NCI-H1105 (cell line): ENCODE data around the gene BCAS3.

Experiments used
- DNase-seq: peaks from one replicate; lab custom pipeline; 2025; lab: John Stamatoyannopoulos, UW

BCAS3 gene

DNA sequence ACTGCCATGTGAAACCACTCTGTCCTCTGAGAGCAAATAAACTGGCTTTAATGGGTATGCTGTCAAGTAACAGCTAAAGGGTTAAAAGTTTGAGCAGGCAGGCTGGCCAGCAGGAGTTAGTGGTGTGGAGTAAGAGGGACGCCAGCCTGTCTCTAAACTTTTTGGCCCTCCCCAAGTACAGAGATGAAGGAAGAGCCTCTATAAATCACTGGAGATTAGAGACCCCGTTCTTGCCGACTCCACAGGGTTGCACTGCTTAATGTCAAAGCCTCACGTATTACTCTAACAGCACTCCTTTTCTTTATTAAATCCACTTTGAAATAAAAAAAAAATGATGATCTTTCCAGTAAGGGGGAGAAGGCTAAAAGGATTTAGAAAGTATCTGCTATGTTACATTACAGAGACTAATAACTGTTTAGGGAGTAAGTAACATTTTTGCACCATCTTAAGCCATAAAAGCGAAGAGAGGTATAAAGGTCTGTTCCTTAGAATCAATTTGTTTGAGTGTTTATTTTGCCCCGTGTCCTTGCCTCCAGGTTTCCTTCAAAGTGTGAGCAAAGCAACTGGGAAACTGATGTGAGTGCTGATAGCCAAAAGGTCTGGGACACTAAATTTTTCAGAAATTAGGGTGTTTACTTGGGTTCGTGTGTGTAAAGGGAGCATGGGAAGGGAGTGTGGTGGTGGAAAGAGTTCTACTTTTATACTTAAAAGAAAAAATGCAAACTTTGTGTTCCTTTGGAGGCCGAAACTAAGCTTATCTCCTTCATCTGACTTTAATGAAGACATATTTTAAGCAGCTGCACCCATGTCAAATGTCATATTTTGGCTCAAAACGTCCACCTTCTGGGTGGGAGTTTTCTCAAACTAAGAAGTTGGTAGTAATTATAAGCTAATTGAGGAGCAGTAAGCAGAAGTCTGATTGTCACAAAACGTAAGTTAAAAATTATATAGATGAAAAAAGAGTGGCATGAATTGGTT, 612.0 kb downstream of the BCAS3 start:
- DNase-seq, result no peak

- no peak for DNase-seq
These were observed 614.0 kb downstream of the BCAS3 start for GRCh38 chr17:61291451-61292285.

GRCh38 chr17:61294286-61294685, 616.6 kb downstream of the BCAS3 start:
- no peak for DNase-seq

GRCh38 chr17:61294777-61295176, 617.1 kb downstream of the BCAS3 start:
- DNase-seq, result no peak

GRCh38 chr17:61296058-61296457, 618.4 kb downstream of the BCAS3 start:
- no peak for DNase-seq

GRCh38 chr17:61299517-61300513, 622.2 kb downstream of the BCAS3 start:
- no peak for DNase-seq

DNA sequence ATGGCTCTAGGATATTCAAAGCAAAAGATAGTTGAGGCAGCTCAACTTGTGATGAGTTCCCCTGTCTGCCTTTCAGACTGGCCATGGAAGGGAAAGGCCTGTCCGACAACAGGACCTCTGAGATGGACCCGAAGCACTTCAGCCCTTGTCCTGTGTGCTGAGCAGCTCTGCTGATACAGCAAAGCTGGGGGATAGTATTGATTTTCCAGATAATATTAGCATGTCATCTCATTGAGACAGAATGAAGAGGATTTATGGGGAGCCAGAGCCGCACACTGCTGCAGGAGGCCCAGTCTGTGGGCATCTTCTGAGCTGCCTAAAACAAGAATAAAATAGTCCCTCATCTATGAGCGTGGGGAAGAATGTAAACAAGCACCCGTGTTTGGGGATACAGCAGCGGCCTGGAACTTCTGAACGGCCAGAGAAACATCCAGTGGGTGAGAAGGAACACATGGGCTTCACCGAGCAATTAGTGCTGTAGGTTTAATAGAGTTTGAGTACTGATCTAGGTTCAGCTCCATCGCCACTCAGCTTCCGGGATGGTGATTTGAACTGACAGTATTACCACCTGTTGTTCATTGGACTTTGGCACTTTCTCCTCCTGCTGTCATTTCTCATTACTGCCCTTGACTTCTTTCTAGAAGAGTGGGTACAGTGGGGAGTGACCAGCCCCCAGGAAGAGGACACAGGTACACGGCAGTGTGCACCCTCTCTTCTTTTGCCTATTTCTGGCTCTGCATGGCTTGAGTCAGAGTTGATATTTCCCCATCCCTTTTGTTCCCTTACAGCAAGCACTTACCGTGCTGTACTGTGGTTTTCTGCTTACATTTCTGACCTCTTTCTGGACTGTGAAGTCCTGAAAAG, 625.5 kb downstream of the BCAS3 start:
- no peak for DNase-seq

GRCh38 chr17:61303817-61304096, 626.1 kb downstream of the BCAS3 start:
- DNase-seq, result no peak

DNA sequence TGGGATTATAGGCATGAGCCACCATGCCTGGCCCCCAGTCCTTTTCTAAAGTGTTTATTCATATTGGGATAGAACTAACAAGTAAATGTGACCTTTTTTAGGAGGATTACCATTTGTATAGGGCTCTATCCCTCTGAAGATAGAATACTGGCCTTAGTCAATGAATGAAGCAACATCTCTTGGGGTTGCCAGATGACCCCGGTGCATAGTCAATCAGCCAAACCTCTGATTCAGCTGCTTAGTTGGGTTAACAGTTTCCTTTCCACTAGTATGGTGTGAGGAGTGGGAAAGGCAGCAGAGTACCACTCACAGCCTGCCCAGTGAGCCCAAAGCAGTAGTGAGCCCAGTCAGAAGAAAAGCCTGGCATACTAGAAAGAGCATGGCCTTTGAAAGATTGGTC, 627.4 kb downstream of the BCAS3 start:
- DNase-seq, result no peak

DNA sequence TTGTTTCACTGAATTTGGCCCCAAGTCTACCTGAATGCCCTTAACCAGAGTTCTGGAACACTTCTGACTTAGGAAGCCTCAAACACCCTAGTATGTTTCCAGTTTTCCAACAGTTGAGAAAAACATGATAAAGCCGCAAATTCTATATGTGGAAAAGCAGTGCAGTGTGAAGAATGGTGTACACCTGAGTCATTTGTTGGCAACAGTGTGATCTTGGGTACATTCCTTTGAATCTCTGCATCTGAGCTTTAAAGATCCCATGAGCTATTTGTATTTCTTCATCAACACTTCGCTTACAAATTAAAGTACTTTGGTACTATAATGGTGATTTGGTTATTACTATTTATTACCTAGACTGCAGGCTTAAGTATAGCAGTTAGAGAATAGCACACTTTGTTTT, 628.4 kb downstream of the BCAS3 start:
- no peak for DNase-seq

DNA sequence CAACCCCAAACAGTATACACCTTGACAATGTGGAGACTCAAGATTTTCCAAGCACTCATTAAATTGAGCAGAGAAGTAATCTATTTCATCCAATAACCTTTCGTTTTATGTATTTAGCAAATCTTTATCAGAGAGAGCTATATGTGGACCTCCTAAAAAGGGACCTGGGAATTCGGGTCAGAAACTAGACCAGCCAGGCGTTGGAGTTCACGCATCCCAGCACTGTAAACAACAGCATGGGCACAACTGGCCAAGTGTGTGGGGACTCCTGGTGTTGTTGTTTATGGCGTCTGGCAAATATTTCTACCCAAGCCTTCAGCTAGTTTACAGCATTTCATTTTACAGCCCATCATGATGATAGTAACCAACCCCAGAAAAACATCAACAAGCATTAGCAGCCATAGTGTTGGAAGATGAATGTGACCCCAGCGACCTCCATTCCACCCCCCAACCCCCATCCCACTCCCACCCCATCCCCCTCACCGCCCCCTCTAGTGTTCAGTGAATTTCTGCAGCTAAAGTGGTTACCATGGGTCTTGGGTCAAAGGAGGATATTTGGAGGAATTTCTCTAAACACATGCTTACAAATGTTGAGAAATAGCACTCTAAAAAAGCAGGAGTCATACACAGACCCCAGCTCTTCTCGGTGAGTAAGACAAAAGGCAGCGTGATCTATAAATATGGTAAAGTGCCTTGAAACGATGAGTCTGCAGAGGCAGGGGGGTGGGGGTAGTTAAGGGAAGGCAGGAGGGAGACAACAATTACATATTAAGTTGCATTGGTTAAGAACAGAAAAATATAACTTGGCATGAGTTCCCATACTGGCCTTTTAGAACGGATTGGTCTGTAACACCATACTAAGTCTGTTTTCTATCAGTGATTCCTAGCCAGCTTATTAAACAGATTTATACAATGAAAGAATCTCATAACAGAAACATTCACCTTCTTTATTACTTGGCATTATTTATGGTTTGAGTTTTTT, 630.5 kb downstream of the BCAS3 start:
- no peak for DNase-seq

- DNase-seq, result no peak
These were observed 632.0 kb downstream of the BCAS3 start for GRCh38 chr17:61309362-61310256.

GRCh38 chr17:61310590-61310989, 632.9 kb downstream of the BCAS3 start:
- DNase-seq, result no peak

- DNase-seq, result no peak
These were observed 635.0 kb downstream of the BCAS3 start for GRCh38 chr17:61312406-61313295.

DNA sequence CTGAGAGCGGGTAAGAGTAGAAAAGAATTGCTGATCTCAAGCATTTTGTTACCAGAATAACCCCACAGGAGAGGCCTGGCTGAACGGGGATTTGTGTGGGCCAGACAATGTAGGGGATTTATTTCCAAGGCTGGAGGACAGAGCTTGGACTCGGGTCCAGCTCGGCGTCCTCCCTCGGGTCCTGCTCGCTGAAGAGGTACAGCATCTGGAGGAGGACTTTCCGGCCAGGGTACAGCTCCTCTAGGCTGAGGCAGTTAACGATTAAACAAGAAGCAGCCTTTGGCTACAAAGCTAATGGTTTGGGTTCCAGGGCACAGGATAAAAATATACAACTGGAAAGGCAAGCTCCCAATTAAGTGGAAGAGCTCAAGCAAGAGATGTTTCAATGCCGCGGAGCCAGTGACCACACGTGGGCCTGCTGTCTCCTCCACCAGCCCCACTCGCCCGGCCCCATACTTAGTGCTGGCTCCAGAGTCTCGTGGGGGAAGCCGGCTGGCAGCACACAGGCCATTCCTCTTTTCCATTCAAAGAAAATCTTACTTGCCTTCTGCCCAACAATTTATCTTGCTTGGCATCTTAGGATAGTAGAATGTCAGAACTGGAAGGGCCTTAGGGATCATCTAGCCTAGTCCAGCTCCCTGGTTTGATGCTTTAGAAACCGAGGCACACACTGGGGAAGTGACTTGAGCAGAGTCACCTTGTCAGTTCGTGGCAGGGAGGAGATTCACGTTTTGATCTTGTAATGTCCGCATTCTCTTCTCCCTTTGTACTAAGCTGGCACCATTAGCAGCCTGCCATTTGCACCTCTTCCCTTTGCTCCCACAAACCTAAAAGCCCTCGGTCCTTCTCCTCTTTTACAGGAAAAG, 636.0 kb downstream of the BCAS3 start:
- no peak for DNase-seq

- peak; percentile 73 for DNase-seq
These were observed 636.9 kb downstream of the BCAS3 start for GRCh38 chr17:61314368-61315078.
